ENCODE results near the gene SCAMP5. TPM values are rescaled to one million over a fixed set of nuclear protein-coding genes. Genes with fewer than 3 reads are reported as not detected.

The SCAMP5 gene
- total RNA-seq, 2 donors from 2014 or later, result 21.1 to 30.4 TPM

- Histone ChIP-seq H3K27me3 (no peaks in the 10 kb centered on the region), H3K9me3 (no peaks in the 10 kb centered on the region), H3K36me3 (replicated peaks in 1 of 2; ENCODE audit: insufficient read depth in 1 of 2, low read depth in 2 of 2) (no peaks in the 10 kb centered on the region), H3K4me1 (peaks cover 68% of the 10 kb centered on the region), H3K27ac (peak overlapping the region; percentile 11 to 83 (median 72)), H3K4me3 (no peak overlapping the region)
- WGBS, 2 donors, result 95% methylated on average over 4 to 10 of the region's 10 CpGs
- no peak for ATAC-seq
- intact Hi-C loops (cut with DNase I), result no loop called here
- TF ChIP-seq CTCF (IDR thresholded peaks at IDR 0.05) (no peak), POLR2A (IDR thresholded peaks at IDR 0.05) (no peak)
- no peak for DNase-seq
Observed at GRCh38 chr15:75048394-75048793, 53.0 kb downstream of the SCAMP5 start.

- H3K4me1 ChIP-seq, result peaks cover 58% of the 10 kb centered on the region
- intact Hi-C loops (cut with DNase I), result no loop called here
- H3K4me3 ChIP-seq, result no peak overlapping the region
- WGBS, 2 donors, result 24 to 27% methylated on average over 9 to 11 of the region's 11 CpGs
- no peaks in the 10 kb centered on the region for H3K36me3 ChIP-seq (replicated peaks in 1 of 2; ENCODE audit: insufficient read depth in 1 of 2, low read depth in 2 of 2)
- DNase-seq (peak; percentile 91 to 97 (median 94)), ATAC-seq (peak; percentile 78)
- TF ChIP-seq POLR2A (IDR thresholded peaks at IDR 0.05), result peak in 1 of 3 donors; percentile 4
- TF ChIP-seq CTCF (IDR thresholded peaks at IDR 0.05), result no peak
- no peaks in the 10 kb centered on the region for H3K27me3 ChIP-seq
- H3K9me3 ChIP-seq, result no peaks in the 10 kb centered on the region
- H3K27ac ChIP-seq, result peak overlapping the region; percentile 11 to 82 (median 63)
Observed at GRCh38 chr15:75049392-75049791, 54.0 kb downstream of the SCAMP5 start.

- intact Hi-C loops (cut with DNase I), result no loop called here
- Histone ChIP-seq H3K4me3 (no peak overlapping the region), H3K27me3 (no peaks in the 10 kb centered on the region), H3K36me3 (replicated peaks in 1 of 2; ENCODE audit: insufficient read depth in 1 of 2, low read depth in 2 of 2) (no peaks in the 10 kb centered on the region), H3K9me3 (no peaks in the 10 kb centered on the region), H3K27ac (no peak overlapping the region), H3K4me1 (peaks cover 50% of the 10 kb centered on the region)
- DNase-seq, result no peak
- no peak for ATAC-seq
- WGBS, 2 donors, result 100% methylated on average over 2 of the region's 2 CpGs; no CpG with 5 or more reads in 1 of the 2 donors
- no peak for TF ChIP-seq POLR2A (IDR thresholded peaks at IDR 0.05)
- TF ChIP-seq CTCF (IDR thresholded peaks at IDR 0.05), result no peak
Observed at GRCh38 chr15:75050283-75050682, 54.9 kb downstream of the SCAMP5 start.

GRCh38 chr15:75051191-75051608 lies 55.8 kb downstream of the SCAMP5 start:
- Histone ChIP-seq H3K4me1 (peaks cover 46% of the 10 kb centered on the region), H3K27me3 (no peaks in the 10 kb centered on the region), H3K27ac (no peak overlapping the region), H3K9me3 (no peaks in the 10 kb centered on the region), H3K36me3 (replicated peaks in 1 of 2; ENCODE audit: insufficient read depth in 1 of 2, low read depth in 2 of 2) (no peaks in the 10 kb centered on the region), H3K4me3 (no peak overlapping the region)
- intact Hi-C loops (cut with DNase I), result no loop called here
- no peak for ATAC-seq
- 81 to 90% methylated on average over 5 to 6 of the region's 6 CpGs for WGBS, 2 donors
- no peak for TF ChIP-seq POLR2A (IDR thresholded peaks at IDR 0.05)
- no peak for TF ChIP-seq CTCF (IDR thresholded peaks at IDR 0.05)
- no peak for DNase-seq

- TF ChIP-seq POLR2A (IDR thresholded peaks at IDR 0.05) (no peak), CTCF (IDR thresholded peaks at IDR 0.05) (no peak)
- DNase-seq (no peak), ATAC-seq (no peak)
- H3K4me1 ChIP-seq, result peaks cover 41% of the 10 kb centered on the region
- H3K9me3 ChIP-seq, result no peaks in the 10 kb centered on the region
- WGBS, 2 donors, result 17 to 74% methylated on average over 1 to 4 of the region's 4 CpGs
- H3K36me3 ChIP-seq (replicated peaks in 1 of 2; ENCODE audit: insufficient read depth in 1 of 2, low read depth in 2 of 2), result no peaks in the 10 kb centered on the region
- intact Hi-C loops (cut with DNase I), result no loop called here
- no peaks in the 10 kb centered on the region for H3K27me3 ChIP-seq
- H3K4me3 ChIP-seq, result no peak overlapping the region
- H3K27ac ChIP-seq, result no peak overlapping the region
Observed at GRCh38 chr15:75051711-75052110, 56.3 kb downstream of the SCAMP5 start.

Data from body of pancreas (tissue), 4 donors.